GM19463 (cell line): ENCODE measurements around the gene SLC7A6OS.

ENCODE experiments used
- ATAC-seq: cut with Tn5 transposase; IDR thresholded peaks from one replicate; pipeline ENCODE4 v1.9.1; 2021; ENCODE audit warnings: mild to moderate bottlenecking, moderate library complexity; ENCODE audit not compliant: unreplicated experiment

Gene SLC7A6OS

GRCh38 chr16:68257906-68258800 lies 52.6 kb downstream of the SLC7A6OS start:
- ATAC-seq: peak; percentile 49

- peak; percentile 54 for ATAC-seq
Measured at GRCh38 chr16:68257251-68257905, 53.4 kb downstream of the SLC7A6OS start.

GRCh38 chr16:68255712-68256111 lies 55.0 kb downstream of the SLC7A6OS start:
- no peak for ATAC-seq

GRCh38 chr16:68253721-68254120 lies 57.0 kb downstream of the SLC7A6OS start:
- no peak for ATAC-seq

GRCh38 chr16:68252383-68252782 lies 58.4 kb downstream of the SLC7A6OS start:
- no peak for ATAC-seq

- ATAC-seq: no peak
Measured at GRCh38 chr16:68251832-68252231, 58.9 kb downstream of the SLC7A6OS start.

- ATAC-seq: no peak
Measured at GRCh38 chr16:68250951-68251350, 59.8 kb downstream of the SLC7A6OS start.

- no peak for ATAC-seq
Measured at GRCh38 chr16:68249371-68249770, 61.4 kb downstream of the SLC7A6OS start.
